Heart left ventricle (tissue), 16 donors: ENCODE results near the gene SYNM. TPM values are rescaled to one million over a fixed set of nuclear protein-coding genes. Genes with fewer than 3 reads are reported as not detected.

Source experiments
- ATAC-seq, 4 donors: fragments of 200-7000 bp; cut with Tn5 transposase; one replicate each; pipeline ENCODE4 v1.9.1; 2020 to 2022; ENCODE audit warnings: moderate library complexity in 4 of 4, mild to moderate bottlenecking in 3 of 4, moderate number of reproducible peaks in 1 of 4
- DNase-seq, 5 donors: peaks; one replicate each; pipeline ENCODE4 v3.0.0-alpha.2; 2020
- H3K27ac ChIP-seq, 12 donors: fragments of 200-600 bp; sonication (generic) in 4 of 12; one replicate each; pipeline versions ENCODE4 v1.5.0 to v1.8.0; 2016 to 2022; ENCODE audit warnings: mild to moderate bottlenecking in 2 of 12
- H3K27me3 ChIP-seq, 9 donors: fragments of 200-600 bp; sonication (generic) in 2 of 9; one replicate each; pipeline versions ENCODE4 v1.5.1 to v1.8.0; 2016 to 2022; ENCODE audit warnings: mild to moderate bottlenecking in 3 of 9
- H3K36me3 ChIP-seq, 9 donors: fragments of 200-600 bp; sonication (generic) in 2 of 9; one replicate each; pipeline versions ENCODE4 v1.5.0 to v1.8.0; 2018 to 2022; ENCODE audit warnings: mild to moderate bottlenecking in 2 of 9
- H3K4me1 ChIP-seq, 12 donors: fragments of 200-600 bp; sonication (generic) in 4 of 12; one replicate each; pipeline versions ENCODE4 v1.5.0 to v1.8.0; 2016 to 2022; ENCODE audit warnings: mild to moderate bottlenecking in 3 of 12
- H3K4me3 ChIP-seq, 12 donors: fragments of 200-600 bp; sonication (generic) in 4 of 12; one replicate each; pipeline versions ENCODE4 v1.5.0 to v1.8.0; 2017 to 2022; ENCODE audit warnings: mild to moderate bottlenecking in 9 of 12, moderate library complexity in 4 of 12
- H3K9me3 ChIP-seq, 12 donors: fragments of 200-600 bp; sonication (generic) in 4 of 12; one replicate each; pipeline versions ENCODE4 v1.5.0 to v1.8.0; 2016 to 2022; ENCODE audit warnings: mild to moderate bottlenecking in 1 of 12
- POLR2A ChIP-seq, 2 donors: fragments of 450-650 bp; IDR thresholded peaks; one replicate each; pipeline ENCODE4 v1.6.1; 2017; ENCODE audit warnings: antibody characterized with exemption in 2 of 2, mild to moderate bottlenecking in 2 of 2, moderate library complexity in 2 of 2
- WGBS, 4 donors: extraction: QIAGEN DNeasy Blood & Tissue Kit in 2 of 4; methylation state at CpG; one replicate each; pipeline versions ENCODE4 v1.1.5 to v1.1.7; 2013 to 2018; 5-methylcytosine and 5-hydroxymethylcytosine counted together
- intact Hi-C, 10 donors: fragments of 100-400 bp; cut with DNase I; formaldehyde crosslinking; loops; one replicate each; pipeline versions ENCODE4 v1.11.1 to v1.14.2; 2022
- polyA plus RNA-seq, 2 donors: library from polyadenylated mRNA; stranded (reverse); fragments of 200-250 nt; gene quantifications; one replicate each; pipeline ENCODE4 v1.2.3, GENCODE V29; 2013
- total RNA-seq, 9 donors: library from RNA; depleted of rRNA in 2 of 9; stranded (reverse); fragments of >200 nt in 2 of 9; fragmentation: NEBNext Ultra II Directional in 3 of 9; extraction: Animal tissue kit (Norgen Biotek cat#: 25700) in 3 of 9; gene quantifications; one replicate each; pipeline versions ENCODE4 v1.1.0 to v1.2.4, GENCODE V29; 2016 to 2023
- TF ChIP-seq, protein P1 (sequence below), 12 donors: fragments of 200-600 bp; sonication (generic) in 4 of 12; IDR thresholded peaks; one replicate each; pipeline versions ENCODE4 v1.5.0 to v1.8.0; 2018 to 2022; ENCODE audit warnings: antibody characterized with exemption in 12 of 12, mild to moderate bottlenecking in 5 of 12
- donor health status: ischemic (EF 13 %, LVEDD 7.1; RV severe dilation, severe dysfunction).
- donor health status: healthy with polysubstance abuse.
- donor health status: DM: no; HTN: yes; CAD: no.
- donor health status: DM: no; HTN: no; CAD: no.
- donor health status: ischemic (EF 25% LVEDD 6.9; RV normal size, moderate dysfunction).
- donor health status: ischemic (EF 25% LVEDD 5.7; RV mildly dilated, moderate dysfunction).
- donor health status: healthy.
- donor health status: DM: yes; HTN: yes; CAD: no.
- donor health status: ischemic (EF 35%, LVEDD 5.7; RV mildly dilated, moderate dysfunction).
- donor health status: nonischemic (EF 11% LVEDD 7.7; RV severe dilation, severe dysfunction).
- donor health status: DM: yes; HTN: yes; CAD: no.
- donor health status: PGD.
- donor health status: ischemic (EF 29% LVEDD 5.4; RV normal size, mild dysfunction).
- donor health status: nonischemic (EF 23%, LVEDD 6.1; RV moderate dilation, normal function).

Gene SYNM
- total and polyA plus RNA-seq, 11 donors = 113 to 455 (median 262) TPM

DNA sequence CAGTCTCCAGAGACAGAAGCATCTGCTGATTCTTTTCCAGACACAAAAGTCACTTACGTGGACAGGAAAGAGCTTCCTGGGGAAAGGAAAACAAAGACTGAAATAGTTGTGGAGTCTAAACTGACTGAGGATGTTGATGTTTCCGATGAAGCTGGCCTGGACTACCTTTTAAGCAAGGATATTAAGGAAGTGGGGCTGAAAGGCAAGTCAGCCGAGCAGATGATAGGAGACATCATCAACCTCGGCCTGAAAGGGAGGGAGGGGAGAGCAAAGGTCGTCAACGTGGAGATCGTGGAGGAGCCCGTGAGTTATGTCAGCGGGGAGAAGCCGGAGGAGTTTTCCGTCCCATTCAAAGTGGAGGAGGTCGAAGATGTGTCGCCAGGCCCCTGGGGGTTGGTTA lies 25.4 kb downstream of the SYNM start:
- H3K4me1 ChIP-seq = peaks cover 0 to 61% (median 20%) of the 10 kb centered on the region in 12 donors
- no peak for TF ChIP-seq POLR2A (IDR thresholded peaks at IDR 0.05)
- DNase-seq = peak in 1 of 5 donors; percentile 17
- no peak overlapping the region for H3K4me3 ChIP-seq
- H3K36me3 ChIP-seq = peaks cover 0 to 76% (median 37%) of the 10 kb centered on the region in 9 donors
- peak overlapping the region in 3 of 12 donors; percentile 9 to 98 (median 28) for H3K27ac ChIP-seq
- intact Hi-C loops = no loop called here
- ATAC-seq = peak in 1 of 4 donors; percentile 8
- H3K9me3 ChIP-seq = no peaks in the 10 kb centered on the region
- no peaks in the 10 kb centered on the region for H3K27me3 ChIP-seq
- 49 to 66% (median 58%) methylated on average over 13 of the region's 13 CpGs for WGBS, 4 donors

GRCh38 chr15:99130765-99131440 lies 26.0 kb downstream of the SYNM start:
- peak overlapping the region in 7 of 12 donors; percentile 9 to 98 (median 32) for H3K27ac ChIP-seq
- ATAC-seq = no peak
- peaks cover 0 to 61% (median 23%) of the 10 kb centered on the region in 12 donors for H3K4me1 ChIP-seq
- no peak for TF ChIP-seq POLR2A (IDR thresholded peaks at IDR 0.05)
- TF ChIP-seq, protein P1, sequence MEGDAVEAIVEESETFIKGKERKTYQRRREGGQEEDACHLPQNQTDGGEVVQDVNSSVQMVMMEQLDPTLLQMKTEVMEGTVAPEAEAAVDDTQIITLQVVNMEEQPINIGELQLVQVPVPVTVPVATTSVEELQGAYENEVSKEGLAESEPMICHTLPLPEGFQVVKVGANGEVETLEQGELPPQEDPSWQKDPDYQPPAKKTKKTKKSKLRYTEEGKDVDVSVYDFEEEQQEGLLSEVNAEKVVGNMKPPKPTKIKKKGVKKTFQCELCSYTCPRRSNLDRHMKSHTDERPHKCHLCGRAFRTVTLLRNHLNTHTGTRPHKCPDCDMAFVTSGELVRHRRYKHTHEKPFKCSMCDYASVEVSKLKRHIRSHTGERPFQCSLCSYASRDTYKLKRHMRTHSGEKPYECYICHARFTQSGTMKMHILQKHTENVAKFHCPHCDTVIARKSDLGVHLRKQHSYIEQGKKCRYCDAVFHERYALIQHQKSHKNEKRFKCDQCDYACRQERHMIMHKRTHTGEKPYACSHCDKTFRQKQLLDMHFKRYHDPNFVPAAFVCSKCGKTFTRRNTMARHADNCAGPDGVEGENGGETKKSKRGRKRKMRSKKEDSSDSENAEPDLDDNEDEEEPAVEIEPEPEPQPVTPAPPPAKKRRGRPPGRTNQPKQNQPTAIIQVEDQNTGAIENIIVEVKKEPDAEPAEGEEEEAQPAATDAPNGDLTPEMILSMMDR (IDR thresholded peaks at IDR 0.05) = no peak
- H3K9me3 ChIP-seq = no peaks in the 10 kb centered on the region
- 87 to 93% (median 90%) methylated on average over 30 of the region's 30 CpGs for WGBS, 4 donors
- no peaks in the 10 kb centered on the region for H3K27me3 ChIP-seq
- H3K4me3 ChIP-seq = no peak overlapping the region
- H3K36me3 ChIP-seq = peaks cover 0 to 76% (median 40%) of the 10 kb centered on the region in 9 donors
- intact Hi-C loops = no loop called here
- peak in 1 of 5 donors; percentile 12 for DNase-seq

GRCh38 chr15:99131441-99132023 lies 26.7 kb downstream of the SYNM start:
- intact Hi-C loops = no loop called here
- DNase-seq (peak in 1 of 5 donors; percentile 20), ATAC-seq (peak in 3 of 4 donors; percentile 21 to 45 (median 28))
- Histone ChIP-seq H3K4me3 (no peak overlapping the region), H3K4me1 (peaks cover 0 to 57% (median 20%) of the 10 kb centered on the region in 12 donors), H3K36me3 (peaks cover 0 to 77% (median 40%) of the 10 kb centered on the region in 9 donors), H3K9me3 (no peaks in the 10 kb centered on the region), H3K27me3 (no peaks in the 10 kb centered on the region), H3K27ac (peak overlapping the region in 8 of 12 donors; percentile 9 to 98 (median 39))
- TF ChIP-seq, protein P1 (IDR thresholded peaks at IDR 0.05) = no peak
- TF ChIP-seq POLR2A (IDR thresholded peaks at IDR 0.05) = no peak
- WGBS, 4 donors = 84 to 94% (median 88%) methylated on average over 20 to 25 of the region's 25 CpGs

DNA sequence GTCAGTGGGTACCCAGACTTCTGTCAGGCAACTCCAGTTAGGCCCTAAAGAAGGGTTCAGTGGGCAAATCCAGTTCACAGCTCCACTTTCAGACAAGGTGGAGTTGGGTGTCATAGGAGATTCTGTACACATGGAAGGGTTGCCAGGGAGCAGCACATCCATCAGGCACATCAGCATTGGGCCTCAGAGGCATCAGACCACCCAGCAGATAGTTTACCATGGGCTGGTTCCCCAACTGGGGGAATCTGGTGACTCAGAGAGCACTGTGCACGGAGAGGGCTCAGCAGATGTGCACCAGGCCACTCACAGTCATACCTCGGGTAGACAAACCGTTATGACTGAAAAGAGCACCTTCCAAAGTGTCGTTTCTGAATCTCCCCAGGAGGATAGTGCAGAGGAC lies 27.2 kb downstream of the SYNM start:
- Histone ChIP-seq H3K27ac (peak overlapping the region in 5 of 12 donors; percentile 9 to 98 (median 46)), H3K9me3 (no peaks in the 10 kb centered on the region), H3K4me1 (peaks cover 0 to 57% (median 20%) of the 10 kb centered on the region in 12 donors), H3K4me3 (no peak overlapping the region), H3K36me3 (peaks cover 0 to 77% (median 45%) of the 10 kb centered on the region in 9 donors), H3K27me3 (no peaks in the 10 kb centered on the region)
- TF ChIP-seq, protein P1 (IDR thresholded peaks at IDR 0.05) = no peak
- TF ChIP-seq POLR2A (IDR thresholded peaks at IDR 0.05) = no peak
- 72 to 93% (median 91%) methylated on average over 4 of the region's 4 CpGs for WGBS, 4 donors
- DNase-seq (no peak), ATAC-seq (no peak)
- intact Hi-C loops = no loop called here
